Lung (tissue), 12 donors: ENCODE measurements around the gene CHST1. TPM values are rescaled to one million over a fixed set of nuclear protein-coding genes. Genes with fewer than 3 reads are reported as not detected.

ENCODE experiments used
- ATAC-seq: fragments of 200-7000 bp; cut with Tn5 transposase; one replicate; pipeline ENCODE4 v1.9.1; 2020; ENCODE audit warnings: moderate number of reproducible peaks; ENCODE audit not compliant: insufficient read depth, low FRiP score
- DNase-seq, 3 donors: peaks; one replicate each; pipeline ENCODE4 v3.0.0-alpha.2; 2013 to 2017
- H3K27ac ChIP-seq, 2 donors: one replicate each; pipeline ENCODE4 v1.5.1; 2013; ENCODE audit warnings: mild to moderate bottlenecking in 2 of 2, moderate library complexity in 2 of 2, control low read depth in 1 of 2, inconsistent platforms in 1 of 2, low read depth in 1 of 2, low read length in 1 of 2
- H3K27me3 ChIP-seq, 3 donors: one replicate each; pipeline ENCODE4 v1.5.1; 2013; ENCODE audit warnings: low read length in 2 of 3; ENCODE audit not compliant: control insufficient read depth in 3 of 3, insufficient read depth in 3 of 3
- H3K36me3 ChIP-seq, 4 donors: one replicate each; pipeline ENCODE4 v1.5.1; 2013; ENCODE audit warnings: low read length in 4 of 4, mild to moderate bottlenecking in 1 of 4, moderate library complexity in 1 of 4; ENCODE audit not compliant: control insufficient read depth in 4 of 4, insufficient read depth in 4 of 4
- H3K4me1 ChIP-seq, 5 donors: one replicate each; pipeline ENCODE4 v1.5.1; 2013; ENCODE audit warnings: low read length in 5 of 5, mild to moderate bottlenecking in 2 of 5, moderate library complexity in 1 of 5; ENCODE audit not compliant: control insufficient read depth in 5 of 5, insufficient read depth in 5 of 5
- H3K4me3 ChIP-seq: one replicate; pipeline ENCODE4 v1.5.1; 2013; ENCODE audit warnings: mild to moderate bottlenecking, control low read depth, moderate library complexity
- H3K9ac ChIP-seq, 2 donors: one replicate each; pipeline ENCODE4 v1.5.1; 2013; ENCODE audit warnings: low read length in 2 of 2, control low read depth in 1 of 2; ENCODE audit not compliant: insufficient read depth in 1 of 2
- H3K9me3 ChIP-seq, 4 donors: one replicate each; pipeline ENCODE4 v1.5.1; 2013; ENCODE audit warnings: low read length in 3 of 4, mild to moderate bottlenecking in 1 of 4, moderate library complexity in 1 of 4; ENCODE audit not compliant: control insufficient read depth in 4 of 4, insufficient read depth in 3 of 4
- CTCF ChIP-seq: IDR thresholded peaks from 2 replicates; pipeline ENCODE4 v1.5.1; 2012; ENCODE audit warnings: mild to moderate bottlenecking; ENCODE audit errors: control extremely low read depth, extremely low read depth
- WGBS, 2 donors: extraction: QIAGEN DNeasy Blood & Tissue Kit; methylation state at CpG; one replicate each; pipeline ENCODE4 v1.1.7; 2013; 5-methylcytosine and 5-hydroxymethylcytosine counted together
- polyA plus RNA-seq, 2 donors: library from polyadenylated mRNA; stranded (reverse); fragments of 200-250 nt; gene quantifications; one replicate each; pipeline ENCODE4 v1.2.1, GENCODE V29; 2013
- total RNA-seq, 2 donors: library from RNA; depleted of rRNA in 1 of 2; stranded (reverse); fragments of >200 nt in 1 of 2; gene quantifications; one replicate each; pipeline ENCODE4 v1.2.1, GENCODE V29; 2014 to 2021
- donor health status: control.
- donor health status: control.
- donor health status: Bipolar disorder and iron deficiency.
- donor health status: healthy.
- donor health status: DM: yes; HTN: yes; CAD: no.

CHST1 gene
- total and polyA plus RNA-seq, 4 donors = 1.7 to 2.4 (median 1.9) TPM

DNA sequence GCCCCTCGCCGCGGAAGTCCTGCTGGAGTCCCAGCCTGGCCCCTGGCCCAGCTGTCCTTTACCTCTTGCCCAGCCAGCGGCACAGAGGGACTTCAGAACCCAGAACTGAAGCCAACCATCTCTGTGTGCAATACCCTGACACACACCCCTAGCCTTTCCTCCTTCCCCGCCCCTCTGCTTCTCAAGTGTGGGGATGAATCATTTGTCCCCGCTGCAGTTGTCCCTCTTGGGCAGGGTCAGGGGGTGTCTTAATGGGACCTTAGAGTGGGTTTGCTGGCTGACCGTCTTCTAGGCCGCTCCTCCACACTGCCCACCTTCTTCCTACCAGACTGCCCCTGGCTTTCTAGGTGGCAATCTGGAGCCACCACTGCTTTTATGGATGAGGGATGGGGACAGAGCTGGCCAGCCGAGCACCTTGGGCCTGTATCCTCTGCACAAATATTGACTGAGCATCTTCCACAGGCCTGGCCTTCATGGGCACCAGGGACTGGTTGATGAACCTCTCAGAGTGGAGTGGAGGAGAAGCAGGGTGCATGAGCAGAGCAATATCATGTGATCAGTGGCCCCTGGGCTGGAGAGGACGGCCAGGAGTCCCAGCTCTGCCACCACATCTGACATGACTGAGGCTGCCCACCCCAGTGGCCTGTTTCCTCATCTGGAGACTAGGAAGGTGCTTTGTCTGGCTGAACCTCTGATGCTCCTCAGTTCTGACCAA is 668 bp upstream of the CHST1 start:
- no peak overlapping the region for H3K9ac ChIP-seq
- DNase-seq (peak in 1 of 3 donors; percentile 29), ATAC-seq (no peak)
- TF ChIP-seq CTCF = no peak
- no peaks in the 10 kb centered on the region for H3K36me3 ChIP-seq
- peak overlapping the region in 1 of 2 donors; percentile 28 for H3K27ac ChIP-seq
- 37 to 38% methylated on average over 10 of the region's 10 CpGs for WGBS, 2 donors
- peaks cover 0 to 39% (median 9%) of the 10 kb centered on the region in 5 donors for H3K4me1 ChIP-seq
- H3K27me3 ChIP-seq = peaks cover 0 to 30% (median 26%) of the 10 kb centered on the region in 3 donors
- no peak overlapping the region for H3K4me3 ChIP-seq
- no peaks in the 10 kb centered on the region for H3K9me3 ChIP-seq

GRCh38 chr11:45664376-45665205 is 831 bp downstream of the CHST1 start:
- H3K9ac ChIP-seq = no peak overlapping the region

GRCh38 chr11:45663486-45664375 is 1.7 kb downstream of the CHST1 start:
- Histone ChIP-seq H3K27me3 (peaks cover 0 to 45% (median 26%) of the 10 kb centered on the region in 3 donors), H3K9me3 (no peaks in the 10 kb centered on the region), H3K36me3 (no peaks in the 10 kb centered on the region), H3K27ac (no peak overlapping the region), H3K9ac (no peak overlapping the region), H3K4me1 (peaks cover 0 to 47% (median 12%) of the 10 kb centered on the region in 5 donors), H3K4me3 (no peak overlapping the region)
- TF ChIP-seq CTCF = no peak
- DNase-seq (peak in 1 of 3 donors; percentile 8), ATAC-seq (no peak)
- 37 to 41% methylated on average over 13 of the region's 13 CpGs for WGBS, 2 donors

More at GRCh38 chr11:45664376-45665205, 831 bp downstream of the CHST1 start:
- WGBS, 2 donors = 1% methylated on average over 46 to 76 of the region's 76 CpGs
- no peaks in the 10 kb centered on the region for H3K36me3 ChIP-seq
- TF ChIP-seq CTCF = no peak
- peaks cover 0 to 42% (median 9%) of the 10 kb centered on the region in 5 donors for H3K4me1 ChIP-seq
- DNase-seq (no peak), ATAC-seq (no peak)
- peak overlapping the region in 1 of 2 donors; percentile 18 for H3K27ac ChIP-seq
- H3K9me3 ChIP-seq = no peaks in the 10 kb centered on the region
- H3K27me3 ChIP-seq = peaks cover 0 to 41% (median 26%) of the 10 kb centered on the region in 3 donors
- H3K4me3 ChIP-seq = peak overlapping the region; percentile 64
